ENCODE results near the gene DDIT3.

The DDIT3 gene

DNA sequence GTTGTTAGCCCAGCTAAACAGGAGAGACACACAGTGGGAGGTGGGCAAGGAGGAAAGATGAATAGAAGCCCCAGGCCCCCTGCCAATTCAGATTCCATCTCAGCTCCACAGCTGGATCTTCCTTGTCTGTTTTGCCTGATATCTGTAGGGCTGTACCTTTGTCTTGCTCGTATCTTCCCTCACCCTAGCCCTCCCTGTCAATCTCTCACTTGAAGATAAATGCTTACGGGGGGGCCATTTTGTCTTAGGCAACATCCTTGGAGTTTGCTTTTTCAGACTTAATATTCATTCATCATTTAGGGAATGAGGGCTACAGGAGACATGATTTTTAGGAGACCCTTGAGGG lies 32.0 kb upstream of the DDIT3 start:
- Histone ChIP-seq H3K27me3 (ENCODE audit: control insufficient read depth, insufficient read depth, low read length) (peaks cover 14% of the 10 kb centered on the region), H3K27ac (ENCODE audit: low read depth, low read length) (no peak overlapping the region), H3K36me3 (ENCODE audit: control insufficient read depth, insufficient read depth, low read length) (no peaks in the 10 kb centered on the region), H3K4me3 (ENCODE audit: low read length) (no peak overlapping the region), H3K4me1 (ENCODE audit: control insufficient read depth, insufficient read depth, low read length) (peaks cover 2% of the 10 kb centered on the region), H3K9ac (ENCODE audit: low read length) (no peak overlapping the region)

DNA sequence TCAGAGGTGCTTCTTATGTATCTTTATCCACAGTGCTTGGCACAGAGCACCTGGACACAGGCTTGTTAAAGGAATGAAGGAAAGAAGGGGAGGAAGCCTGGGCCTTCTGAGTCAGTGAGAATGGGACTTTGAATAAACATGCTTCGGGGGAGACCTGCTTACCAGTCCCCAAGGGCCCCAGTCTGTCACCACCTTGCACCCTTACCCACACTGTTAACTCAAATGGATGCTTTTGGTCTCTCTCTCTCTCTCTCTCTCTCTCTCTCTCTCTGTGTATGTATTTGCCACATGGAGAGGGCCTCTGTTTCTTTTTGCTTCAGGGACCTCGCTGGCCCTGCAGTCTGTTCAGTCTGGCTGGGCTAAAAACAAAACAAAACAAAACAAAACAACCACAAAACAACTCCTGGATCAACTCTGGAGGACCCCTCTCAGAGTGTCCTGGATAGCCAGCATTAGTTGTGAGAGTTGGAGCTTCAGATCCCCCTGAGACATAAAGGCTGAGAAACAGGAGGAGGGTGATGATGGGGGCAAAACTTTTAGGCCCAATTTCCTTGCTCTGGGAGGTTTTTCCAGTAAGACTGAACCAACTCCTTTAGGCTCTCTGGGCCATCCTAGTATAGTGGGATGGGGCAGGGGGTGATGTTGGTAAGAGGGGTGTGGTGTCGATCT lies 31.5 kb upstream of the DDIT3 start:
- Histone ChIP-seq H3K36me3 (ENCODE audit: control insufficient read depth, insufficient read depth, low read length) (no peaks in the 10 kb centered on the region), H3K27ac (ENCODE audit: low read depth, low read length) (no peak overlapping the region), H3K4me1 (ENCODE audit: control insufficient read depth, insufficient read depth, low read length) (peaks cover 2% of the 10 kb centered on the region), H3K4me3 (ENCODE audit: low read length) (no peak overlapping the region), H3K27me3 (ENCODE audit: control insufficient read depth, insufficient read depth, low read length) (peaks cover 14% of the 10 kb centered on the region), H3K9ac (ENCODE audit: low read length) (no peak overlapping the region)

DNA sequence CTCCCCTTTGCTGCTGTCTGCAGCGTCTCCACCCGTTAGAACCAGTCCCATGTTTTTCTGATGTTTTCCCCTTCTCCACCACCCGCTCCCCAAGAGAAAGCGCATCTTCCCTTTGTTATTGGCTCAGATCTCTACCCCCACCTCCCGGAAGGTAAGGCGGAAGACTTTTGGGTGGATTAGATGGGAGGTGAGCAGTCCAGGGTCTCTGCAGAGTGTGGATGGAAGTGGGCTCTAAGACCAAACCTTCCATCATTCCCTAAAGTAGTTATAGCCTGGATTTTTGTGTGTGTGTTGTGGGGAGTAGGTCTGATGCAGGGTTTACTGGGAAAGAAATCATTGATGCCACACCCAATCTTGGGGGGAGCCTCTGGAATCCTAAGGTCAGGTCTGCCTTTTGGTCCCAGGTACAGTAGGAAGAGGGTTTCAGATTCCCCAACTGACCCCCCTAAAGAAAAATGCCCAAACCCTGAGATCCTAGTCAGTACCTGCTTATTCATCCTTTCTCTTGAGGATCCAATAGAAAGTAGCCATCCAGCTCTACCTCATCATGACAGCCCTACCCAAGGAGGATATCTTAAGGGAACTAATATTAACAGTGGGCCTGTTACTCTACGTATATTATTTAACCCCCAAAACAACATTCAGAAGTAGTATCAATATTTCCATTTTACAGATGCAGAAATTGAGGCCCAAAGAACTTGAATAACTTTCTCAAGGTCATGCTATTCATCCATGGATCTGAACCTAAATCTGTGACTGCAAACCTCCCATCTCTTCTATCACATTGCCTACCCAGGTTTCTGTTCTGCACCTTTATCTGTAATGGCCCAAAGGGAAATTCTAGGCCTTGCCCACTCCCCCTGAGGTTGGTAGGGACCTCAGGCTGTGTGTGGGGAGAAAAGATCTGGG lies 30.6 kb upstream of the DDIT3 start:
- Histone ChIP-seq H3K36me3 (ENCODE audit: control insufficient read depth, insufficient read depth, low read length) (no peaks in the 10 kb centered on the region), H3K27me3 (ENCODE audit: control insufficient read depth, insufficient read depth, low read length) (peaks cover 14% of the 10 kb centered on the region), H3K27ac (ENCODE audit: low read depth, low read length) (no peak overlapping the region), H3K9ac (ENCODE audit: low read length) (no peak overlapping the region), H3K4me1 (ENCODE audit: control insufficient read depth, insufficient read depth, low read length) (peaks cover 7% of the 10 kb centered on the region), H3K4me3 (ENCODE audit: low read length) (no peak overlapping the region)

- Histone ChIP-seq H3K4me3 (ENCODE audit: low read length) (peak within 1 kb of the TSS; percentile 62), H3K9ac (ENCODE audit: low read length) (no peak within 1 kb of the TSS), H3K4me1 (ENCODE audit: control insufficient read depth, insufficient read depth, low read length) (peaks cover 11% of the 10 kb centered on the region), H3K27me3 (ENCODE audit: control insufficient read depth, insufficient read depth, low read length) (peaks cover 14% of the 10 kb centered on the region), H3K36me3 (ENCODE audit: control insufficient read depth, insufficient read depth, low read length) (no peaks in the 10 kb centered on the region), H3K27ac (ENCODE audit: low read depth, low read length) (no peak within 1 kb of the TSS)
These were observed 29.8 kb upstream of the DDIT3 start, which contains the start of gene KIF5A for GRCh38 chr12:57549909-57550640. KIF5A (plus strand) TSS chr12:57550044; CDS start chr12:57550272, 228 bp downstream.

DNA sequence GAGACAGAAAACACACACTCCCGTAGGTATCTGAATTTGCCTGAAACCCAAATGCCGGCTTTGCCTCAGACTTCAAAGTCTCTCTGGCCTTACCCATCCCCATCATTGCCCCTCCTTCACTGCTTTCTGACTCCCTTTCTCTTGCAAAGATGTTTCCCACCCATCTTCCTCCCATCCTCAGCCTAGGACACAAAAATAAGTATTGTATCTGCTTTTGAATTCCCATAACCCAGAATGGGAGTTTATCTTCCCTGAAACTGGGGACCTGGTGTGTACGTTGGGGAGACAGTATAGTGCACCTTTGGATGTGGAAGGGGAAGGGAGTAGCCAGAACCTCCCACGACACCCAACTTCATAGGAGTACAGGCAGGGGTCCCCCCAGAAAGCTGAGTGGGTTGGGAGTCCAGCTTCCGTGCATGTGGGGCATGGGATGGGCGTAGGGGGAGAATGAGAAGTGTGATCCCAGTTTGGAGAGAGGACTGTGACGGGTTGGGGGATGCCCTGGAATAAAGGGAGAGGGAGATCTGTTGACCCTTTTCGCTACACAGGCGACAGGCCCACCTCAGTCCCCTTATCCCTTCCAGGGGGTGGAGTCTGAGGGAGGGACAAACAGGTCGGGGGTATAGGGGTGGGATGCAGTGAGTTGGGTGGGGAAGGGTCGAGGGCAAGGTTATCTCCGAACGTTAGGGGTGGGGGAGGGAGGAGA lies 29.0 kb upstream of the DDIT3 start:
- peak overlapping the region; percentile 62 for H3K4me3 ChIP-seq (ENCODE audit: low read length)
- no peak overlapping the region for H3K9ac ChIP-seq (ENCODE audit: low read length)
- H3K27ac ChIP-seq (ENCODE audit: low read depth, low read length), result no peak overlapping the region
- peaks cover 11% of the 10 kb centered on the region for H3K27me3 ChIP-seq (ENCODE audit: control insufficient read depth, insufficient read depth, low read length)
- H3K4me1 ChIP-seq (ENCODE audit: control insufficient read depth, insufficient read depth, low read length), result peaks cover 11% of the 10 kb centered on the region
- no peaks in the 10 kb centered on the region for H3K36me3 ChIP-seq (ENCODE audit: control insufficient read depth, insufficient read depth, low read length)

DNA sequence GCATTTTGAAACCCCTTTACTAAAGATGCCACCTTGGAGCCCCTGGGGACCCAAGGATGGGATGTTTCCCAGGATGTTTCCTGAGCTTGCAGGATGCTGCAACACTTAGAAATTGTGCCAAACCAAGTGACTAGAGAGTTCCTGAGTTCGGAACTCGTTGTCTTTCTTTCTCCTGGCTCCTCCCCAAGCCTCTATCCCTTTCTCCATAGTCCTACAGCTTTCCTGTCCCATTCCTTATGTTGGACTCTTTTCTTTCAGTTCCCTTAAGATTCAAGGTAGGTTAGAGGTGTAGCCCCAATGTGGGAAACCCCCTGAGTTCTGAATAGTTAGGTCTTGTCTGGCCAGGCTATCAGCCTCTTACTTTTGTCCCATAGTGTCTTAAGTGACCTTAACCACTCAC lies 28.2 kb upstream of the DDIT3 start:
- H3K36me3 ChIP-seq (ENCODE audit: control insufficient read depth, insufficient read depth, low read length), result no peaks in the 10 kb centered on the region
- H3K9ac ChIP-seq (ENCODE audit: low read length), result no peak overlapping the region
- peaks cover 11% of the 10 kb centered on the region for H3K27me3 ChIP-seq (ENCODE audit: control insufficient read depth, insufficient read depth, low read length)
- no peak overlapping the region for H3K4me3 ChIP-seq (ENCODE audit: low read length)
- peaks cover 11% of the 10 kb centered on the region for H3K4me1 ChIP-seq (ENCODE audit: control insufficient read depth, insufficient read depth, low read length)
- H3K27ac ChIP-seq (ENCODE audit: low read depth, low read length), result no peak overlapping the region

- Histone ChIP-seq H3K27me3 (ENCODE audit: control insufficient read depth, insufficient read depth, low read length) (peaks cover 11% of the 10 kb centered on the region), H3K4me1 (ENCODE audit: control insufficient read depth, insufficient read depth, low read length) (peaks cover 11% of the 10 kb centered on the region), H3K27ac (ENCODE audit: low read depth, low read length) (no peak overlapping the region), H3K36me3 (ENCODE audit: control insufficient read depth, insufficient read depth, low read length) (no peaks in the 10 kb centered on the region), H3K4me3 (ENCODE audit: low read length) (no peak overlapping the region), H3K9ac (ENCODE audit: low read length) (no peak overlapping the region)
These were observed 27.6 kb upstream of the DDIT3 start for GRCh38 chr12:57548013-57548315.

GRCh38 chr12:57547288-57548012 lies 27.1 kb upstream of the DDIT3 start:
- Histone ChIP-seq H3K4me3 (ENCODE audit: low read length) (peak overlapping the region; percentile 72), H3K27ac (ENCODE audit: low read depth, low read length) (no peak overlapping the region), H3K9ac (ENCODE audit: low read length) (peak overlapping the region; percentile 78), H3K4me1 (ENCODE audit: control insufficient read depth, insufficient read depth, low read length) (peaks cover 11% of the 10 kb centered on the region), H3K36me3 (ENCODE audit: control insufficient read depth, insufficient read depth, low read length) (no peaks in the 10 kb centered on the region), H3K27me3 (ENCODE audit: control insufficient read depth, insufficient read depth, low read length) (peaks cover 11% of the 10 kb centered on the region)

DNA sequence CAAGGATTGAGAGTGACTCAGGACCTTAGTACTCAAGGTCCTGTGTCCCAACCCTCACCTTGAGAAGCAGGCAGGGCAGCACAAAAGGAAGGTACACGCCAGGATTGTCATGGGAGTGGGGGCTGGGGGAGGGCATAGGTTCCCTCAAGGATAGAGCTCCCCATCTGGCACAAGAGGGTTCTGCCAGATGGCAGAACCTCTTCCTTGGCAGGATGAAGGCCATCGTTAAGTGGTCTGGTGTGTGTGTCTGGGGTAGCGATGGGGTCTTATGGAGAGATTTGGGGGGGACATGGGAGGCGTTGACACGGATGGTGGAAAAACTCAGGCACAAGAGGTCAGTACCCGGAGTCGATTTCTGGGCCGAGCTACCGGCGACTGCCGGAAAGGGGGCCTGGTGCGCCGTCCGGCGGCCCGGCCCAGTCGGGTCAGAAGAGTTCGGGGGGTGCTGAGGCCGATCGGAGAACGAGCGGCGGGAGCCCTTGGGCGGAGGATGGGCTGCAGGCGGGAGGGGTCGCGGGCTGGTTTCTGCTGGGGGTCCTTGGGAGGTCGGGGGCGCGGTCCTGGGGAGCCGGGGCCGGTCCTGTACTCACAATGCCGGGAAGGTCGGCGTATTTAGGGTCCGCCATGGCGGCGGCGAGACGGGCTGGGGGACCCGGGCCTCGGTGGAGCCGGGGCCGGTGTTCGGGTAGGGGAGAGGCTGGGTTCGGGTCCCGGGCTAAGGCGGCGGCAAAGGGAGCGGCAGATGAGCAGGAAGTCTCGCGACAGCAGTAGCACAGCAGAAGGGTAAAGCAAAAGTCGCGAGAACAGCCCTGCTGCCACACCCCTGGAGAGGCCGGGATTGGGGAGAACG lies 26.3 kb upstream of the DDIT3 start, which contains the start of gene DCTN2:
Gene DCTN2 (minus strand): TSS at position 755 of the 850 bp plus-strand sequence. CDS start 129 bp downstream, at position 626.
- peak within 1 kb of the TSS; percentile 78 for H3K9ac ChIP-seq (ENCODE audit: low read length)
- peaks cover 11% of the 10 kb centered on the region for H3K4me1 ChIP-seq (ENCODE audit: control insufficient read depth, insufficient read depth, low read length)
- H3K27me3 ChIP-seq (ENCODE audit: control insufficient read depth, insufficient read depth, low read length), result peaks cover 11% of the 10 kb centered on the region
- H3K36me3 ChIP-seq (ENCODE audit: control insufficient read depth, insufficient read depth, low read length), result peaks cover 2% of the 10 kb centered on the region
- peak within 1 kb of the TSS; percentile 93 for H3K27ac ChIP-seq (ENCODE audit: low read depth, low read length)
- peak within 1 kb of the TSS; percentile 72 for H3K4me3 ChIP-seq (ENCODE audit: low read length)

DNA sequence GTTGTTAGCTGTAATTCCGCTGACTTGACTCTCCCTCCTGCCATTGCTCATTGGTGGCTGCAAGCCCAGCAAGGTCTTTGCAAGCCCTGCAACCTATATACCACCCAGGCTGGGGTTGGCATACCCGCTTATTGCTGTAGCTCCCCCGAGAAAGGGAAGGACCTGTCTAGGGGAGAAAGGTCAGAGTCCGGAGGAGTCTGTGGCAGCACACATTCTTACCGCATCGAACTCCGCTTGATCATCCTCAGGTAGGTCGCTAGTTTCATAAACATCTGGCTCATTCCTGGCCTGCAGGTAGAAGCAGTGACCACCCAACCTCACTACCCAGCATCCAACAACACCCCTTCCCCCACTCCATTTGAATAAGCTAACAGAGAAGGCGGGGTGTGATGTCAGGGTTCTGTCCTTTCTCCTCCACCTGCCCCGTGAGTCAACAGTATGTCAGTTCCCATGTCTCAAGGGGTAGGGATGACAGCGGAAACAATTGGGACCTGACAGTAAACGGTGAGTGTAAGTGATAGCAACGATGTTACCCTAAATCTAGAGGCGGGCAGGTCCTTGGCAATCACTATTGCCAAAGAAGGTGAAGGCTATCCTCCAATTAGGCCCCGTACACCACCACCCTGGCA lies 25.6 kb upstream of the DDIT3 start:
- Histone ChIP-seq H3K27ac (ENCODE audit: low read depth, low read length) (peak overlapping the region; percentile 93), H3K36me3 (ENCODE audit: control insufficient read depth, insufficient read depth, low read length) (peaks cover 6% of the 10 kb centered on the region), H3K9ac (ENCODE audit: low read length) (peak overlapping the region; percentile 78), H3K4me3 (ENCODE audit: low read length) (peak overlapping the region; percentile 72), H3K4me1 (ENCODE audit: control insufficient read depth, insufficient read depth, low read length) (peaks cover 13% of the 10 kb centered on the region), H3K27me3 (ENCODE audit: control insufficient read depth, insufficient read depth, low read length) (peaks cover 11% of the 10 kb centered on the region)

Data from rectal smooth muscle tissue (tissue), 1 donor.